Left ventricle myocardium inferior (tissue), 1 donor: ENCODE data around the gene UACA. TPM values are rescaled to one million over a fixed set of nuclear protein-coding genes. Genes with fewer than 3 reads are reported as not detected.

ENCODE experiments used
- DNase-seq: peaks from one replicate; pipeline ENCODE4 v3.0.0-alpha.2; 2020
- H3K27ac ChIP-seq: fragments of 200-600 bp; replicated peaks from 2 replicates; pipeline ENCODE4 v1.8.0; 2021
- H3K27me3 ChIP-seq: fragments of 200-600 bp; 2 replicates; pipeline ENCODE4 v1.8.0; 2021; ENCODE audit warnings: low read depth
- H3K36me3 ChIP-seq: fragments of 200-600 bp; 2 replicates; pipeline ENCODE4 v1.8.0; 2021
- H3K4me1 ChIP-seq: fragments of 200-600 bp; 2 replicates; pipeline ENCODE4 v1.8.0; 2021
- H3K4me3 ChIP-seq: fragments of 200-600 bp; 2 replicates; pipeline ENCODE4 v1.8.0; 2021; ENCODE audit warnings: mild to moderate bottlenecking, moderate library complexity
- H3K9me3 ChIP-seq: fragments of 200-600 bp; replicated peaks from 2 replicates; pipeline ENCODE4 v1.8.0; 2021
- CTCF ChIP-seq: fragments of 200-600 bp; IDR thresholded peaks from 2 replicates; pipeline ENCODE4 v1.8.0; 2021; ENCODE audit warnings: antibody characterized with exemption, mild to moderate bottlenecking, borderline replicate concordance
- intact Hi-C: fragments of 100-400 bp; cut with micrococcal nuclease; formaldehyde crosslinking; loops from one replicate; pipeline ENCODE4 v1.11.0; 2022
- total RNA-seq: library from RNA; stranded (reverse); fragmentation: NEBNext Ultra II Directional; extraction: Animal tissue kit (Norgen Biotek cat#: 25700); gene quantifications from one replicate; pipeline ENCODE4 v1.2.1, GENCODE V29; 2021
- donor health status: DM: no; HTN: yes; CAD: no; lungs with severe emphysema.

Gene UACA
- total RNA-seq, 1 donor from 2014 or later = 33.7 TPM

- intact Hi-C loops = no loop called here
- Histone ChIP-seq H3K27ac (no peak overlapping the region), H3K4me1 (no peaks in the 10 kb centered on the region), H3K27me3 (no peaks in the 10 kb centered on the region), H3K9me3 (no peaks in the 10 kb centered on the region), H3K4me3 (no peak overlapping the region), H3K36me3 (no peaks in the 10 kb centered on the region)
- no peak for DNase-seq
- no peak for TF ChIP-seq CTCF
Measured at GRCh38 chr15:70788114-70789049, 25.0 kb upstream of the UACA start.

GRCh38 chr15:70786996-70787395, 23.6 kb upstream of the UACA start:
- Histone ChIP-seq H3K4me3 (no peak overlapping the region), H3K9me3 (no peaks in the 10 kb centered on the region), H3K4me1 (no peaks in the 10 kb centered on the region), H3K27me3 (no peaks in the 10 kb centered on the region), H3K27ac (no peak overlapping the region), H3K36me3 (no peaks in the 10 kb centered on the region)
- DNase-seq = no peak
- intact Hi-C loops = no loop called here
- TF ChIP-seq CTCF = no peak

- Histone ChIP-seq H3K4me3 (no peak overlapping the region), H3K27me3 (no peaks in the 10 kb centered on the region), H3K9me3 (no peaks in the 10 kb centered on the region), H3K27ac (no peak overlapping the region), H3K4me1 (no peaks in the 10 kb centered on the region), H3K36me3 (no peaks in the 10 kb centered on the region)
- no peak for TF ChIP-seq CTCF
- intact Hi-C loops = no loop called here
- DNase-seq = no peak
Measured at GRCh38 chr15:70783610-70784022, 20.3 kb upstream of the UACA start.

- Histone ChIP-seq H3K4me1 (no peaks in the 10 kb centered on the region), H3K36me3 (no peaks in the 10 kb centered on the region), H3K4me3 (no peak overlapping the region), H3K27me3 (no peaks in the 10 kb centered on the region), H3K27ac (no peak overlapping the region), H3K9me3 (no peaks in the 10 kb centered on the region)
- intact Hi-C loops = no loop called here
- TF ChIP-seq CTCF = no peak
- DNase-seq = no peak
Measured at GRCh38 chr15:70783041-70783440, 19.7 kb upstream of the UACA start.

- Histone ChIP-seq H3K36me3 (no peaks in the 10 kb centered on the region), H3K27me3 (no peaks in the 10 kb centered on the region)
Measured at GRCh38 chr15:70781236-70781635, 17.9 kb upstream of the UACA start.

More at GRCh38 chr15:70781236-70781635, 17.9 kb upstream of the UACA start:
- intact Hi-C loops = no loop called here
- TF ChIP-seq CTCF = no peak
- Histone ChIP-seq H3K4me1 (no peaks in the 10 kb centered on the region), H3K9me3 (no peaks in the 10 kb centered on the region), H3K4me3 (no peak overlapping the region), H3K27ac (no peak overlapping the region)
- DNase-seq = no peak
